Panc1 (cell line): ENCODE measurements around the gene AGAP1. TPM values are rescaled to one million over a fixed set of nuclear protein-coding genes. Genes with fewer than 3 reads are reported as not detected.

ENCODE experiments used
- ATAC-seq: fragments of 200-7000 bp; cut with Tn5 transposase; 2 replicates; pipeline ENCODE4 v1.9.1; 2020; ENCODE audit warnings: mild to moderate bottlenecking, moderate library complexity
- BruUV-seq: library from RNA; stranded (reverse); fragments of 400-500 nt; replicated peaks from 2 replicates; lab custom pipeline; 2021; lab: Mats Ljungman, UMichigan
- CTCF ChIA-PET: fragments of 300-600 bp; sonication (Branson Sonifier 250); formaldehyde crosslinking; loops from one replicate; lab custom pipeline; 2022; ENCODE audit warnings: antibody characterized with exemption; lab: Charles Lee
- POLR2A ChIA-PET: fragments of 300-600 bp; sonication (Branson Sonifier 250); formaldehyde crosslinking; loops from one replicate; lab custom pipeline; 2022; ENCODE audit warnings: antibody characterized with exemption; lab: Charles Lee
- DNase-seq: peaks from one replicate; pipeline ENCODE4 v3.0.0-alpha.2; 2010; ENCODE audit warnings: low read depth, low spot score
- H3K27ac ChIP-seq: 2 replicates; pipeline ENCODE4 v1.5.1; 2011; ENCODE audit warnings: mild to moderate bottlenecking, low read length, inconsistent platforms
- H3K27me3 ChIP-seq: fragments of 200-500 bp; sonication (Bioruptor generic); 2 replicates; pipeline ENCODE4 v1.6.0; 2014; ENCODE audit warnings: low read length, inconsistent platforms; ENCODE audit not compliant: control insufficient read depth, insufficient read depth
- H3K36me3 ChIP-seq: fragments of 200-500 bp; sonication (Bioruptor generic); 2 replicates; pipeline ENCODE4 v1.5.1; 2014; ENCODE audit warnings: inconsistent platforms, mild to moderate bottlenecking, low read length, moderate library complexity; ENCODE audit not compliant: control insufficient read depth, insufficient read depth
- H3K4me1 ChIP-seq: 2 replicates; pipeline ENCODE4 v1.5.1; 2011; ENCODE audit warnings: inconsistent platforms, mild to moderate bottlenecking, low read length, moderate library complexity; ENCODE audit not compliant: control insufficient read depth, insufficient read depth
- H3K4me3 ChIP-seq, 2 experiments: 2 replicates each; pipeline ENCODE4 v1.5.1; 2011 to 2012; ENCODE audit warnings: low read depth in 2 of 2, low read length in 2 of 2, mild to moderate bottlenecking in 2 of 2, inconsistent platforms in 1 of 2, moderate library complexity in 1 of 2
- H3K9me3 ChIP-seq: fragments of 200-500 bp; sonication (Bioruptor generic); 2 replicates; pipeline ENCODE4 v1.5.1; 2014; ENCODE audit warnings: low read depth, mild to moderate bottlenecking, inconsistent platforms, low read length, moderate library complexity; ENCODE audit not compliant: control insufficient read depth, insufficient read depth
- CTCF ChIP-seq: fragments of 450-650 bp; IDR thresholded peaks from 2 replicates; pipeline ENCODE4 v1.5.1; 2017; ENCODE audit warnings: mild to moderate bottlenecking
- POLR2AphosphoS5 ChIP-seq: IDR thresholded peaks from 2 replicates; pipeline ENCODE4 v1.6.1; 2012; ENCODE audit warnings: mild to moderate bottlenecking, low read depth, low read length, moderate library complexity
- SIN3A ChIP-seq: IDR thresholded peaks from 2 replicates; pipeline ENCODE4 v1.6.1; 2012; ENCODE audit warnings: low read depth, mild to moderate bottlenecking, low read length, moderate library complexity, borderline replicate concordance; ENCODE audit not compliant: insufficient read depth
- TCF7L2 ChIP-seq: IDR thresholded peaks from 2 replicates; pipeline ENCODE4 v1.6.1; 2011; ENCODE audit warnings: mild to moderate bottlenecking, low read depth, low read length, inconsistent platforms
- in situ Hi-C: cut with HindIII; loops from 2 replicates; pipeline ENCODE4 v1.10.0; 2016; ENCODE audit warnings: low sequenced_read_pairs, low pct_unique_long_range_greater_than_20kb
- intact Hi-C: fragments of 100-400 bp; cut with micrococcal nuclease; formaldehyde crosslinking; loops from one replicate; pipeline ENCODE4 v1.10.0; 2022; ENCODE audit not compliant: unreplicated experiment
- total RNA-seq: library from RNA; stranded (reverse); gene quantifications from one replicate; pipeline ENCODE4 v1.2.1, GENCODE V29; 2021; ENCODE audit not compliant: unreplicated experiment
- TF ChIP-seq, protein P1 (sequence below), 2 experiments: IDR thresholded peaks; 2 replicates each; pipeline ENCODE4 v1.6.1; 2011 to 2012; ENCODE audit warnings: low read depth in 2 of 2, control low read depth in 1 of 2, low read length in 1 of 2, mild to moderate bottlenecking in 1 of 2, moderate library complexity in 1 of 2; ENCODE audit not compliant: insufficient read depth in 1 of 2

AGAP1 gene
- total RNA-seq, 1 experiment from 2014 or later: 38.9 TPM

DNA sequence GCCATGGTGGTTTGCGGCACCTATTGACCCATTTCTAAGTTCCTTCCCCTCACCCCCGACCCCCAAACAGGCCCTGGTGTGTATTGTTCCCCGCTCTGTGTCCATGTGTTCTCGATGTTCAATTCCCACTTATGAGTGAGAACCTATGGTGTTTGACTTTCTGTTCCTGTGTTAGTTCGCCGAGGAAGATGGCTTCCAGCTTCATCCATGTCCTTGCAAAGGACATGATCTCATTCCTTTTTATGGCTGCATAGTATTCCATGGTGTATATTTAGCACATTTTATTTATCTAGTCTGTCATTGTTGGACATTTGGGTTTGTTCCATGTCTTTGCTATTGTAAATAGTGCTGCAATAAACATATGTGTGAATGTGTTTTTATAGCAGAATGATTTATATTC is 490.7 kb downstream of the AGAP1 start:
- ATAC-seq: no peak
- H3K4me1 ChIP-seq: no peaks in the 10 kb centered on the region
- TF ChIP-seq SIN3A (no peak), POLR2AphosphoS5 (no peak), CTCF (no peak), TCF7L2 (no peak)
- TF ChIP-seq, protein P1, sequence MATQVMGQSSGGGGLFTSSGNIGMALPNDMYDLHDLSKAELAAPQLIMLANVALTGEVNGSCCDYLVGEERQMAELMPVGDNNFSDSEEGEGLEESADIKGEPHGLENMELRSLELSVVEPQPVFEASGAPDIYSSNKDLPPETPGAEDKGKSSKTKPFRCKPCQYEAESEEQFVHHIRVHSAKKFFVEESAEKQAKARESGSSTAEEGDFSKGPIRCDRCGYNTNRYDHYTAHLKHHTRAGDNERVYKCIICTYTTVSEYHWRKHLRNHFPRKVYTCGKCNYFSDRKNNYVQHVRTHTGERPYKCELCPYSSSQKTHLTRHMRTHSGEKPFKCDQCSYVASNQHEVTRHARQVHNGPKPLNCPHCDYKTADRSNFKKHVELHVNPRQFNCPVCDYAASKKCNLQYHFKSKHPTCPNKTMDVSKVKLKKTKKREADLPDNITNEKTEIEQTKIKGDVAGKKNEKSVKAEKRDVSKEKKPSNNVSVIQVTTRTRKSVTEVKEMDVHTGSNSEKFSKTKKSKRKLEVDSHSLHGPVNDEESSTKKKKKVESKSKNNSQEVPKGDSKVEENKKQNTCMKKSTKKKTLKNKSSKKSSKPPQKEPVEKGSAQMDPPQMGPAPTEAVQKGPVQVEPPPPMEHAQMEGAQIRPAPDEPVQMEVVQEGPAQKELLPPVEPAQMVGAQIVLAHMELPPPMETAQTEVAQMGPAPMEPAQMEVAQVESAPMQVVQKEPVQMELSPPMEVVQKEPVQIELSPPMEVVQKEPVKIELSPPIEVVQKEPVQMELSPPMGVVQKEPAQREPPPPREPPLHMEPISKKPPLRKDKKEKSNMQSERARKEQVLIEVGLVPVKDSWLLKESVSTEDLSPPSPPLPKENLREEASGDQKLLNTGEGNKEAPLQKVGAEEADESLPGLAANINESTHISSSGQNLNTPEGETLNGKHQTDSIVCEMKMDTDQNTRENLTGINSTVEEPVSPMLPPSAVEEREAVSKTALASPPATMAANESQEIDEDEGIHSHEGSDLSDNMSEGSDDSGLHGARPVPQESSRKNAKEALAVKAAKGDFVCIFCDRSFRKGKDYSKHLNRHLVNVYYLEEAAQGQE (IDR thresholded peaks at IDR 0.05; ENCODE audit: insufficient read depth in 1 of 2, low read depth in 2 of 2, low read length in 1 of 2): no peak
- H3K4me3 ChIP-seq: no peak overlapping the region
- intact Hi-C loops (no loop called here), in situ Hi-C loops (no loop called here)
- CTCF ChIA-PET: no interaction called here
- H3K36me3 ChIP-seq: no peaks in the 10 kb centered on the region
- H3K27me3 ChIP-seq: no peaks in the 10 kb centered on the region
- H3K9me3 ChIP-seq: no peaks in the 10 kb centered on the region
- POLR2A ChIA-PET: no interaction called here
- H3K27ac ChIP-seq: no peak overlapping the region
- no TSS peak for BruUV-seq
- DNase-seq: no peak

DNA sequence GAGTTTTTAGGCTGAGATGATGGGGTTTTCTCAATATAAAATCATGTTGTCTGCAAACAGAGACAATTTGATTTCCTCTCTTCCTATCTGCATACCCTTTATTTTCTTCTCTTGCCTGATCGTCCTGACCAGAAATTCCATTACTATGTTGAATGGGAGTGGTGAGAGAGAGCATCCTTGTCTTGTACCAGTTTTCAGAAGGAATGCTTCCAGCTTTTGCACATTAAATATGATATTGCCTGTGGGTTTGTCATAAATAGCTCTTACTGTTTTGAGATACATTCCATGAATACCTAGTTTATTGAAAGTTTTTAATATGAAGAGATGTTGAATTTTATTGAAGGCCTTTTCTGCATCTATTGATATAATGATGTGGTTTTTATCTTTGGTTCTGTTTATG is 492.5 kb downstream of the AGAP1 start:
- ChIA-PET CTCF (no interaction called here), POLR2A (no interaction called here)
- Histone ChIP-seq H3K36me3 (no peaks in the 10 kb centered on the region), H3K4me1 (no peaks in the 10 kb centered on the region), H3K27me3 (no peaks in the 10 kb centered on the region), H3K27ac (no peak overlapping the region), H3K9me3 (no peaks in the 10 kb centered on the region), H3K4me3 (no peak overlapping the region)
- in situ Hi-C loops: no loop called here
- ATAC-seq: no peak
- intact Hi-C loops: no loop called here
- DNase-seq: no peak
- TF ChIP-seq SIN3A: no peak
- TF ChIP-seq, protein P1 (IDR thresholded peaks at IDR 0.05; ENCODE audit: insufficient read depth in 1 of 2, low read depth in 2 of 2, low read length in 1 of 2): no peak
- no peak for TF ChIP-seq TCF7L2
- TF ChIP-seq POLR2AphosphoS5: no peak
- TF ChIP-seq CTCF: no peak
- BruUV-seq: no TSS peak
